Fibroblast of skin of abdomen (primary cell): ENCODE data around the gene TYRO3.
"Not testable (repeated sequence)": the region's sequence is repeated elsewhere in the genome, so short reads cannot be mapped to it uniquely, and the experiment has no call there.

Source experiments
- DNase-seq: peaks from one replicate; pipeline ENCODE4 v3.0.0-alpha.2; 2013

The TYRO3 gene

GRCh38 chr15:41575282-41575681 lies 16.3 kb downstream of the TYRO3 start:
- no peak for DNase-seq

GRCh38 chr15:41577863-41578735 lies 19.1 kb downstream of the TYRO3 start:
- DNase-seq, result no peak

GRCh38 chr15:41578736-41579383 lies 19.8 kb downstream of the TYRO3 start:
- no peak for DNase-seq

- no peak for DNase-seq
Measured at GRCh38 chr15:41581110-41581509, 22.1 kb downstream of the TYRO3 start.

GRCh38 chr15:41583795-41584194 lies 24.8 kb downstream of the TYRO3 start:
- DNase-seq, result no peak

GRCh38 chr15:41584636-41585126 lies 25.7 kb downstream of the TYRO3 start:
- no peak for DNase-seq

- peak; percentile 58 for DNase-seq
Measured at GRCh38 chr15:41585127-41586047, 26.4 kb downstream of the TYRO3 start.

GRCh38 chr15:41586531-41587282 lies 27.7 kb downstream of the TYRO3 start:
- not testable (repeated sequence) for DNase-seq

- DNase-seq, result not testable (repeated sequence)
Measured at GRCh38 chr15:41589018-41589417, 30.0 kb downstream of the TYRO3 start.

- DNase-seq, result not testable (repeated sequence)
Measured at GRCh38 chr15:41589571-41589970, 30.6 kb downstream of the TYRO3 start.

GRCh38 chr15:41591217-41591616 lies 32.2 kb downstream of the TYRO3 start:
- not testable (repeated sequence) for DNase-seq

- DNase-seq, result not testable (repeated sequence)
Measured at GRCh38 chr15:41592718-41593117, 33.7 kb downstream of the TYRO3 start.

GRCh38 chr15:41594801-41595746 lies 36.1 kb downstream of the TYRO3 start:
- no peak for DNase-seq

GRCh38 chr15:41596972-41597371 lies 38.0 kb downstream of the TYRO3 start:
- no peak for DNase-seq

- no peak for DNase-seq
Measured at GRCh38 chr15:41597787-41598186, 38.8 kb downstream of the TYRO3 start.

- no peak for DNase-seq
Measured at GRCh38 chr15:41599061-41599460, 40.0 kb downstream of the TYRO3 start.

- DNase-seq, result no peak
Measured at GRCh38 chr15:41603411-41603935, 44.5 kb downstream of the TYRO3 start.

- peak; percentile 83 for DNase-seq
Measured at GRCh38 chr15:41603941-41604911, 45.2 kb downstream of the TYRO3 start.

GRCh38 chr15:41605566-41605965 lies 46.6 kb downstream of the TYRO3 start:
- peak; percentile 54 for DNase-seq
